Body of pancreas (tissue), 4 donors: ENCODE measurements around the gene SYK.

Experiments used
- CTCF ChIP-seq, 7 experiments: fragments of 450-650 bp in 4 of 7; fragments of 200-600 bp in 3 of 7; sonication (generic) in 3 of 7; IDR thresholded peaks; one replicate each; pipeline ENCODE4 v1.5.1; 2016 to 2019; ENCODE audit warnings: antibody characterized with exemption in 7 of 7
- POLR2A ChIP-seq, 3 donors: fragments of 450-650 bp; IDR thresholded peaks; one replicate each; pipeline ENCODE4 v1.6.1; 2016; ENCODE audit warnings: antibody characterized with exemption in 3 of 3, mild to moderate bottlenecking in 2 of 3

DNA sequence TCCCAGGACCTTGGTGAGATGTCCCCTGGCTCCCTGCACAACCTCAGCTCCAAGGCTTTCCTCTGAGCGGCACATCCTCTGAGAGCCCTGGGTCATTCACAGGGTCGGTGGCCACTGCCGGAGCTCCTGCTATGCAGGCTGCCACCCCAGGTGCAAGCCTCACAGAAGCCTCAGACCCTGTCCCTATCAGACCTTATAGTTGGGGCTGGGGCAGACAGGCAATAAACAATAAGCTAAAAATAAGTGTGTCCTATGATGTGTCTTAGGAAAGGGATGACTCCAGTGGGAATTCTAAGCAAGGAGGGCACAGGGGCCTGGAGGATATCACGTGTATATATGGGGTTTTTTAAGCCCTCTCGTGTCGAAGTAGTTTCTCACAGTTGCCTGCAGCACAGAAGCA is 91.3 kb downstream of the SYK start:
- TF ChIP-seq CTCF (IDR thresholded peaks at IDR 0.05), result no peak
- TF ChIP-seq POLR2A (IDR thresholded peaks at IDR 0.05), result no peak
